Loucy (cell line): ENCODE measurements around the gene MGP.

Experiments
- H2AFZ ChIP-seq: fragments of 200-600 bp; sonication (generic); 2 replicates; pipeline ENCODE4 v1.6.0; 2016; ENCODE audit warnings: antibody characterized with exemption, mild to moderate bottlenecking, low read length, moderate library complexity
- H3F3A ChIP-seq: fragments of 200-600 bp; 2 replicates; pipeline ENCODE4 v1.6.0; 2016; ENCODE audit warnings: antibody characterized with exemption, low read depth, mild to moderate bottlenecking
- H3K27me3 ChIP-seq: fragments of 200-600 bp; sonication (generic); 2 replicates; pipeline ENCODE4 v1.6.1; 2014; ENCODE audit warnings: low read length, mild to moderate bottlenecking; ENCODE audit not compliant: insufficient read depth, poor library complexity, severe bottlenecking
- H3K36me3 ChIP-seq: fragments of 200-600 bp; sonication (generic); 2 replicates; pipeline ENCODE4 v1.6.1; 2016; ENCODE audit warnings: low read length; ENCODE audit not compliant: insufficient read depth
- H3K4me1 ChIP-seq: fragments of 200-600 bp; sonication (generic); 2 replicates; pipeline ENCODE4 v1.5.1; 2014; ENCODE audit warnings: low read length, mild to moderate bottlenecking; ENCODE audit not compliant: insufficient read depth, poor library complexity, severe bottlenecking
- H3K4me2 ChIP-seq: fragments of 200-600 bp; sonication (generic); 2 replicates; pipeline ENCODE4 v1.6.0; 2014; ENCODE audit warnings: antibody characterized with exemption, low read length, low read depth, mild to moderate bottlenecking; ENCODE audit not compliant: poor library complexity, severe bottlenecking
- H3K4me3 ChIP-seq: fragments of 200-600 bp; sonication (generic); 2 replicates; pipeline ENCODE4 v1.5.1; 2014; ENCODE audit warnings: low read length, mild to moderate bottlenecking, mixed read lengths; ENCODE audit not compliant: poor library complexity, severe bottlenecking
- H3K79me2 ChIP-seq: fragments of 200-600 bp; sonication (generic); 2 replicates; pipeline ENCODE4 v1.6.1; 2014; ENCODE audit warnings: low read length; ENCODE audit not compliant: insufficient read depth
- H3K9ac ChIP-seq: fragments of 200-600 bp; sonication (generic); 2 replicates; pipeline ENCODE4 v1.6.0; 2014; ENCODE audit warnings: mild to moderate bottlenecking, low read depth, low read length, moderate library complexity; ENCODE audit not compliant: poor library complexity, severe bottlenecking
- H3K9me2 ChIP-seq: fragments of 200-600 bp; sonication (generic); replicated peaks from 2 replicates; pipeline ENCODE4 v1.6.1; 2016; ENCODE audit warnings: low read depth, low read length, mixed read lengths
- H3K9me3 ChIP-seq: fragments of 200-600 bp; sonication (generic); 2 replicates; pipeline ENCODE4 v1.6.1; 2014; ENCODE audit warnings: mild to moderate bottlenecking, antibody characterized with exemption, low read length, low read depth; ENCODE audit not compliant: insufficient read depth
- H4K20me1 ChIP-seq: fragments of 200-600 bp; sonication (generic); 2 replicates; pipeline ENCODE4 v1.6.0; 2014; ENCODE audit warnings: antibody characterized with exemption, low read length, mild to moderate bottlenecking; ENCODE audit not compliant: insufficient read depth, poor library complexity, severe bottlenecking
- EZH2phosphoT487 ChIP-seq: fragments of 200-600 bp; IDR thresholded peaks from 2 replicates; pipeline ENCODE4 v1.6.1; 2018; ENCODE audit warnings: antibody characterized with exemption, mild to moderate bottlenecking, moderate library complexity, borderline replicate concordance
- TF ChIP-seq, protein P1 (sequence below): fragments of 200-600 bp; sonication (generic); conservative IDR thresholded peaks from 2 replicates; pipeline ENCODE4 v1.5.1; 2014; ENCODE audit warnings: mild to moderate bottlenecking, antibody characterized with exemption, low read length

Gene MGP

DNA sequence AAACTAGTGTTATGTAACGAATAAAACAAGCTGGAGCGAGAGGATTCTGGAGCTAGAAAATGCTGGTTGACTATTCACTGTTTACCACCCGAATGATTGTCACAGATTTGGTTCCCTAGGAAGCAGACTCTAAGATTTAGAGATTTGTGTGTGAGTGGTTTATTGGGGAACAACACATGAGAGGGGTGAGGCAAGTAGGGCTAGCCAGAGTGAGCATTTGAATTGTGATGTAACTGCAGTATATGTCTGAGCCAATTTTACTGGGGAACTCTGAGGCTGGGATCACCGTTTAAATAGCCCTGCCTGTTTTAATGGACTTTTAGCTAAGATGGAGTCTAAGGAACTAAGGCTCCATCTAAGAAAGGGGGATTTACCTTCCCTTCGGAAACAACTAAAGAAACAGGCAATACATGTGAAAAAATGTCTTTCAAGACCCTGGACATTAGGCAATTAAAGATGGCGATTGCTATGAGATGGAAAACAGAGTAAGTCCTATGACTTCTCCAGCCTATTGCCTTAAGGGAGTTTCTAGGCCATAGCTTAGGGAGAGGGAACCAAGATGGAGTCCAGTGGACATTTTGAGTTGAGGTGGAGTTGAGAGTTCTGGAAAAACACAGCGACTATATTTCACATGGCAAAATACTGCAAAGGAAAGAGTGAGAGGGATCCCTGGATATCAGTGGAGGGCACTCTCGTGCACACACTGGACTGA, 6.3 kb downstream of the MGP start:
- H3K36me3 ChIP-seq: no peaks in the 10 kb centered on the region
- no peaks in the 10 kb centered on the region for H3K9me3 ChIP-seq
- H3K4me1 ChIP-seq: peaks cover 18% of the 10 kb centered on the region
- no peak overlapping the region for H3K9ac ChIP-seq
- H3F3A ChIP-seq: no peaks in the 10 kb centered on the region
- H4K20me1 ChIP-seq: no peaks in the 10 kb centered on the region
- no peak overlapping the region for H2AFZ ChIP-seq
- no peaks in the 10 kb centered on the region for H3K9me2 ChIP-seq
- H3K4me3 ChIP-seq: no peak overlapping the region
- no peaks in the 10 kb centered on the region for H3K79me2 ChIP-seq
- H3K27me3 ChIP-seq: no peaks in the 10 kb centered on the region
- H3K4me2 ChIP-seq: no peak overlapping the region
- TF ChIP-seq, protein P1, sequence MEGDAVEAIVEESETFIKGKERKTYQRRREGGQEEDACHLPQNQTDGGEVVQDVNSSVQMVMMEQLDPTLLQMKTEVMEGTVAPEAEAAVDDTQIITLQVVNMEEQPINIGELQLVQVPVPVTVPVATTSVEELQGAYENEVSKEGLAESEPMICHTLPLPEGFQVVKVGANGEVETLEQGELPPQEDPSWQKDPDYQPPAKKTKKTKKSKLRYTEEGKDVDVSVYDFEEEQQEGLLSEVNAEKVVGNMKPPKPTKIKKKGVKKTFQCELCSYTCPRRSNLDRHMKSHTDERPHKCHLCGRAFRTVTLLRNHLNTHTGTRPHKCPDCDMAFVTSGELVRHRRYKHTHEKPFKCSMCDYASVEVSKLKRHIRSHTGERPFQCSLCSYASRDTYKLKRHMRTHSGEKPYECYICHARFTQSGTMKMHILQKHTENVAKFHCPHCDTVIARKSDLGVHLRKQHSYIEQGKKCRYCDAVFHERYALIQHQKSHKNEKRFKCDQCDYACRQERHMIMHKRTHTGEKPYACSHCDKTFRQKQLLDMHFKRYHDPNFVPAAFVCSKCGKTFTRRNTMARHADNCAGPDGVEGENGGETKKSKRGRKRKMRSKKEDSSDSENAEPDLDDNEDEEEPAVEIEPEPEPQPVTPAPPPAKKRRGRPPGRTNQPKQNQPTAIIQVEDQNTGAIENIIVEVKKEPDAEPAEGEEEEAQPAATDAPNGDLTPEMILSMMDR: no peak
- TF ChIP-seq EZH2phosphoT487: no peak

DNA sequence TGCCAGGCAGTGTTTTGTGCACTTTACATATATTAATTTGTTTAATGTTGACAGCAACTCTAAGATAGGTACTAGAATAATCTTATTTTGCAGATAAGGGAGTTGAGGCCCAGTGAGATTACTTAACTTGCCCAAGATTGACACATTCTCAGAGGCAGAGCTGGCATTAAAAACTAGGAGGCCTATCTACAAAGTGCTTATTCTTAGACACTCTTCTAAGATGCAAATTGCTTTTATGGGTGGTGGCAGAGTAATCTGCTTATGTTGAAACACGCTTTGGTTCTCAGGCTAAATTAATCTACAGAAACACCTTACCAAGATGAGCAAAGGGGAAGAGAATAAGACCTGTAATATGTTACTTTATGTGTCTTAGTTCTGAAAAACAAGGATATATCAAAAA, 7.2 kb downstream of the MGP start:
- Histone ChIP-seq H3K79me2 (no peaks in the 10 kb centered on the region), H2AFZ (no peak overlapping the region), H3K9ac (no peak overlapping the region), H3K9me2 (no peaks in the 10 kb centered on the region), H3F3A (no peaks in the 10 kb centered on the region), H3K4me1 (peaks cover 16% of the 10 kb centered on the region), H3K4me3 (no peak overlapping the region), H4K20me1 (no peaks in the 10 kb centered on the region), H3K27me3 (no peaks in the 10 kb centered on the region), H3K4me2 (no peak overlapping the region), H3K9me3 (no peaks in the 10 kb centered on the region), H3K36me3 (no peaks in the 10 kb centered on the region)
- TF ChIP-seq, protein P1: no peak
- no peak for TF ChIP-seq EZH2phosphoT487

- Histone ChIP-seq H3K9me3 (no peaks in the 10 kb centered on the region), H3K27me3 (no peaks in the 10 kb centered on the region), H4K20me1 (no peaks in the 10 kb centered on the region), H3K4me3 (no peak overlapping the region), H3F3A (no peaks in the 10 kb centered on the region), H3K4me1 (peaks cover 20% of the 10 kb centered on the region), H3K36me3 (no peaks in the 10 kb centered on the region), H2AFZ (no peak overlapping the region), H3K9ac (no peak overlapping the region), H3K9me2 (no peaks in the 10 kb centered on the region), H3K4me2 (no peak overlapping the region), H3K79me2 (no peaks in the 10 kb centered on the region)
- TF ChIP-seq, protein P1: no peak
- TF ChIP-seq EZH2phosphoT487: no peak
Observed at GRCh38 chr12:14876833-14877232, 8.8 kb downstream of the MGP start.
